Measurements from ENCODE around the gene DCT. TPM values are rescaled to one million over a fixed set of nuclear protein-coding genes. Genes with fewer than 3 reads are reported as not detected.

The DCT gene
- total and polyA plus RNA-seq, 8 donors, result 0.06 to 0.83 (median 0.26) TPM

DNA sequence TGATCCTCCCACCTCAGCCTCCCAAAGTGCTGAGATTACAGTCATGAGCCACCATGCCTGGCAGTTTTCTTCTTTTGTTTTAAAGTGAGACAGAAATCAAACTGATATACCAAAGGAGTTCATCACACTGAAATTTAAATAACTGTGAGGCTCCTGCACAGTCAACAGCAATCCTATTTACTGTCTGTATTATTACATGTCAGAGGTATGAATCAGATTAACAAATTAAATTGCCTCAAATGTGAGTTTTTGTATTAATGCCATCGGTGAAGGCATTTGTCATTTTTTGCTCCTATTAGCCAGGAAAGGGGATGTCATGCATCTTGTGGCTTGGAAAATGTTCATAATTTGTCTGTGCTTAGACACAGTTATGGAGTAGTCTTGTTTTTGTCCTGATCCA, 20.4 kb downstream of the DCT start:
- no peaks in the 10 kb centered on the region for H3K36me3 ChIP-seq
- H3K27ac ChIP-seq, result no peak overlapping the region
- no peaks in the 10 kb centered on the region for H3K4me1 ChIP-seq
- DNase-seq (no peak), ATAC-seq (no peak), FAIRE-seq (no peak)
- TF ChIP-seq, protein P1, sequence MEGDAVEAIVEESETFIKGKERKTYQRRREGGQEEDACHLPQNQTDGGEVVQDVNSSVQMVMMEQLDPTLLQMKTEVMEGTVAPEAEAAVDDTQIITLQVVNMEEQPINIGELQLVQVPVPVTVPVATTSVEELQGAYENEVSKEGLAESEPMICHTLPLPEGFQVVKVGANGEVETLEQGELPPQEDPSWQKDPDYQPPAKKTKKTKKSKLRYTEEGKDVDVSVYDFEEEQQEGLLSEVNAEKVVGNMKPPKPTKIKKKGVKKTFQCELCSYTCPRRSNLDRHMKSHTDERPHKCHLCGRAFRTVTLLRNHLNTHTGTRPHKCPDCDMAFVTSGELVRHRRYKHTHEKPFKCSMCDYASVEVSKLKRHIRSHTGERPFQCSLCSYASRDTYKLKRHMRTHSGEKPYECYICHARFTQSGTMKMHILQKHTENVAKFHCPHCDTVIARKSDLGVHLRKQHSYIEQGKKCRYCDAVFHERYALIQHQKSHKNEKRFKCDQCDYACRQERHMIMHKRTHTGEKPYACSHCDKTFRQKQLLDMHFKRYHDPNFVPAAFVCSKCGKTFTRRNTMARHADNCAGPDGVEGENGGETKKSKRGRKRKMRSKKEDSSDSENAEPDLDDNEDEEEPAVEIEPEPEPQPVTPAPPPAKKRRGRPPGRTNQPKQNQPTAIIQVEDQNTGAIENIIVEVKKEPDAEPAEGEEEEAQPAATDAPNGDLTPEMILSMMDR (IDR thresholded peaks at IDR 0.05), result no peak
- intact Hi-C loops (cut with DNase I), result no loop called here
- WGBS, 2 donors, result 83 to 88% methylated on average over 1 of the region's 1 CpG
- no peak overlapping the region for H3K4me3 ChIP-seq
- H3K9me3 ChIP-seq, result no peaks in the 10 kb centered on the region
- no peaks in the 10 kb centered on the region for H3K27me3 ChIP-seq

DNA sequence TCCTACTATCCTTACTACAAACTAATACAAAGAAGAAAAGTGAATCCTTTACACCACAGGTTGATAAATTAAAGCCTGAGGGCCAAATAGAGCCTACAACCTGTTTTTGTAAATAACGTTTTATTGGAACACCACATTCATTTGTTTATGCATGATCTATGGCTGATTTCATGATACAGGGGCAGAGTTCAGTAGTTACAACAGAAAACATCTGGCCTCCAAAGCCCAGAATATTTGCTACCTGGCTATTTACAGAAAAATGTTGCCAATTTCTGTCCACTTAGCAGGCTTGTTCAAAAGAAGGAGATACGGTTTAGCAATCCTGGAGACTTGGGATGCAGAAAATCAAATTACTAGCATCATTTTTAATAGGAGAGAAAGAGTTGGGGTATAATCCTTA, 24.1 kb downstream of the DCT start:
- Histone ChIP-seq H3K27me3 (no peaks in the 10 kb centered on the region), H3K4me1 (no peaks in the 10 kb centered on the region), H3K4me3 (no peak overlapping the region), H3K27ac (no peak overlapping the region), H3K9me3 (no peaks in the 10 kb centered on the region), H3K36me3 (no peaks in the 10 kb centered on the region)
- TF ChIP-seq, protein P1 (IDR thresholded peaks at IDR 0.05), result no peak
- ATAC-seq, result no peak
- intact Hi-C loops (cut with DNase I), result no loop called here
- no peak for FAIRE-seq
- DNase-seq, result no peak
- 35 to 38% methylated on average over 2 of the region's 2 CpGs for WGBS, 2 donors

DNA sequence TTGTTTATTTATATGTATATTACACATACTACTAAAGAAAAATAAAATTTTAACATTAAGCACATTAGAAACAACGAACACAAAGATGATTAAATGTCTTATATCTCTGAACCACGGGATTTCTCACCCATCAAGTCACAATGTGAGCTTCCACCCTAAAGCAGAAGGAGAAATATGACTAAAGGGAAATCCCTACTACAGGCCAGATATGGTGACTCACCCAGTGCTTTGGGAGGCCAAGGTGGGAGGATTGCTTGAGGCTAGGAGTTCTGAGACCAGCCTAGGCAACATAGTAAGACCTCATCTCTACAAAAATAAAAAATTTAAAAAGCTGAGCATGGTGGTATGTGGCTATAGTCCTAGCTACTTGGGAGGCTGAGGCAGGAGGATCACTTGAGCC, 24.6 kb downstream of the DCT start:
- no peaks in the 10 kb centered on the region for H3K36me3 ChIP-seq
- H3K4me3 ChIP-seq, result no peak overlapping the region
- intact Hi-C loops (cut with DNase I), result no loop called here
- no peaks in the 10 kb centered on the region for H3K9me3 ChIP-seq
- ATAC-seq (no peak), DNase-seq (no peak), FAIRE-seq (no peak)
- WGBS, 2 donors, result 82 to 83% methylated on average over 2 of the region's 2 CpGs
- TF ChIP-seq, protein P1 (IDR thresholded peaks at IDR 0.05), result no peak
- H3K4me1 ChIP-seq, result no peaks in the 10 kb centered on the region
- H3K27me3 ChIP-seq, result no peaks in the 10 kb centered on the region
- no peak overlapping the region for H3K27ac ChIP-seq

DNA sequence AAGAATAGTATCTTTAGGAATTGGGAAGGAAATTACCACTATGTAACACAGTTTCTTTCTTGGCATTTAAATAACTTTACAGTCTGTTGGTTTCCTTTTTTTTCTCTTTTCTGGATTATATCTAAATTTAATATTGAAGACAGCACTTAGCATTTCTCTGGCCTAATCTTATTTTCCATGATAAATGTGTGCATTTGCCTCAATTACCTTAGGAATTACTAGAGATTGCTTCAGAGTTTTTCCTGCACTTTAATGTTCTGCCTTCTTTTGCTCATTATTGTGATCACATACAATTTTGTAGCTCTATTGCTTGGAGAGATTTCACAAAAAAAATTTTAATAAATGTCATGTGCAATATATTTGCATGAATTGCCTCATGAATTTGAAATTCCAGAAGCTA, 25.1 kb downstream of the DCT start:
- TF ChIP-seq, protein P1 (IDR thresholded peaks at IDR 0.05), result no peak
- H3K9me3 ChIP-seq, result no peaks in the 10 kb centered on the region
- no peak for DNase-seq
- H3K4me3 ChIP-seq, result no peak overlapping the region
- FAIRE-seq, result no peak
- no peaks in the 10 kb centered on the region for H3K27me3 ChIP-seq
- H3K4me1 ChIP-seq, result no peaks in the 10 kb centered on the region
- no peak overlapping the region for H3K27ac ChIP-seq
- no peaks in the 10 kb centered on the region for H3K36me3 ChIP-seq
- intact Hi-C loops (cut with DNase I), result no loop called here
- ATAC-seq, result no peak

DNA sequence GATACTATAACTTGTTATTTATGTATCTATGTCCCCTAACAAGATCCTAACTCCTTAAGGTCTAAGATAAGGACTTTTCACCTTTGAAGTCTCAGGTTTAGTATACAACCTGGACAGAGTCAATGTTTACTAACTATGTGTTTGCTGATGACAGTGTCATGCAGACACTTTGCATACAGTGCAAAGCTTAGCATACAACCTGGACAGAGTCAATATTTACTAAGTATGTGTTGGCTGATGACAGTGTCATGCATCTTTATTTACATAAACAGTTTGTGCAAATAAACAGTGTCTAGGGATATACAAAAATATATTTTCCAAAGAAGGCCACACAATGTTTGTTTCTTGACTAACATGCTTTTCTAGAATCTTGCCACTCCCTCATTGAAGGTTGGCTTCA, 34.7 kb downstream of the DCT start:
- no peak for FAIRE-seq
- Histone ChIP-seq H3K36me3 (no peaks in the 10 kb centered on the region), H3K4me3 (no peak overlapping the region), H3K27ac (no peak overlapping the region), H3K9me3 (no peaks in the 10 kb centered on the region), H3K4me1 (no peaks in the 10 kb centered on the region), H3K27me3 (no peaks in the 10 kb centered on the region)
- intact Hi-C loops (cut with DNase I), result no loop called here
- ATAC-seq, result no peak
- TF ChIP-seq, protein P1 (IDR thresholded peaks at IDR 0.05), result no peak
- DNase-seq, result no peak
